PFSK-1 (cell line): Measurements from ENCODE around the gene CEBPG.

ENCODE experiments used
- FOXP2 ChIP-seq: optimal IDR thresholded peaks from 2 replicates; pipeline ENCODE3; 2011; ENCODE audit warnings: borderline replicate concordance, control low read depth, inconsistent platforms; ENCODE audit not compliant: insufficient read depth; ENCODE audit errors: extremely low read length, extremely low read depth
- POLR2AphosphoS5 ChIP-seq: IDR thresholded peaks from 2 replicates; pipeline ENCODE4 v1.6.1; 2012; ENCODE audit warnings: low read depth, mild to moderate bottlenecking, control low read depth, low read length, moderate library complexity
- SIN3A ChIP-seq: IDR thresholded peaks from 2 replicates; pipeline ENCODE4 v1.6.1; 2012; ENCODE audit warnings: mild to moderate bottlenecking, low read length, moderate library complexity, borderline replicate concordance; ENCODE audit not compliant: insufficient read depth
- TAF1 ChIP-seq: IDR thresholded peaks from 2 replicates; pipeline ENCODE4 v1.6.1; 2012; ENCODE audit warnings: low read length, control low read depth, borderline replicate concordance; ENCODE audit not compliant: insufficient read depth
- TF ChIP-seq, protein P1 (sequence below), 2 experiments: IDR thresholded peaks; 2 replicates each; pipeline versions ENCODE4 v1.6.1 to v1.8.0; 2011 to 2012; ENCODE audit warnings: low read depth in 2 of 2, low read length in 2 of 2, control low read depth in 1 of 2, inconsistent platforms in 1 of 2, mild to moderate bottlenecking in 1 of 2, moderate library complexity in 1 of 2; ENCODE audit not compliant: insufficient read depth in 1 of 2

Gene CEBPG

DNA sequence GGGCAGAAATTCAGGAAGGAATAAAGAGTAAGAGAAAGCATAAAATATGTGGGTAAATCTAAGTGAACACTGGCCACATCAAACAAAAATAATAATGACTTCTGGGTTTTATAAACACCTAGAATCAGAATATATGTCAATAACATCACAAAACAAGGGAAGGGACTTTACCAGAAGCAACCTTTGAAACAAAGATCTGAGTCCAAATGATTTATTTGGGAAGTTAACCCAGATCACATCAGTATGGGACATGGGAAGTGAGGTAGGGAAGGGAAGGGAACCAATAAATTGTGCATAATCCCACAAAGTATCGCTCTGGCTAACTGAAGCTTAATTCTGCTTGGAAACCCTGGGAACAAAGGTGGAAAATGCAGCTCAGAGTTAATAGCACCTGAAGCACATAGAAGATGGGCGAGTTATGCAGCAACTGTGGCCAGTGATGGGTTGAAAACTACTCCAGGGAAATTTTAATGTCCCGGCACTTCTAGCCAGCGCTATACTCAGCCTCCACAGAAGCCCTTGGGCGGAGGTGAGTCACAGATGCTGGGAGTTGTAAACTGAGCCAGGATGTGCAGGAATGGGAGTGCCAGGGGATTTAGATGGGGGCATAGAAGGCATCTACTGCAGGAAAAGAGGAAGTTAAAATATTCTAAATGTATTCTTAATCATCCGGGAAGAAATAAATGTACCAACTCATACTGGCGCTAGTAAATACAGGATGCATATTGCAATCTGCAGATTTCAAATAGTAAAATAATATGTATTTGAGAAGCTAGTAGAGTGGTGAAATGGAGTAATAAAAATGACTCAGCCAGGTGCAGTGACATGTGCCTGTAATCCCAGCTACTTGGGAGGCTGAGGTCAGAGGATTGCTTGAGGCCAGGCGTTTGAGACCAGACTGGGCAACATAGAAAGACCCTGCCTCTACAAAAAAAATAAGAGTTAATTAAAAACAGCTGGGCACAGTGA lies 34.2 kb upstream of the CEBPG start:
- TF ChIP-seq POLR2AphosphoS5, result no peak
- no peak for TF ChIP-seq FOXP2
- TF ChIP-seq, protein P1, sequence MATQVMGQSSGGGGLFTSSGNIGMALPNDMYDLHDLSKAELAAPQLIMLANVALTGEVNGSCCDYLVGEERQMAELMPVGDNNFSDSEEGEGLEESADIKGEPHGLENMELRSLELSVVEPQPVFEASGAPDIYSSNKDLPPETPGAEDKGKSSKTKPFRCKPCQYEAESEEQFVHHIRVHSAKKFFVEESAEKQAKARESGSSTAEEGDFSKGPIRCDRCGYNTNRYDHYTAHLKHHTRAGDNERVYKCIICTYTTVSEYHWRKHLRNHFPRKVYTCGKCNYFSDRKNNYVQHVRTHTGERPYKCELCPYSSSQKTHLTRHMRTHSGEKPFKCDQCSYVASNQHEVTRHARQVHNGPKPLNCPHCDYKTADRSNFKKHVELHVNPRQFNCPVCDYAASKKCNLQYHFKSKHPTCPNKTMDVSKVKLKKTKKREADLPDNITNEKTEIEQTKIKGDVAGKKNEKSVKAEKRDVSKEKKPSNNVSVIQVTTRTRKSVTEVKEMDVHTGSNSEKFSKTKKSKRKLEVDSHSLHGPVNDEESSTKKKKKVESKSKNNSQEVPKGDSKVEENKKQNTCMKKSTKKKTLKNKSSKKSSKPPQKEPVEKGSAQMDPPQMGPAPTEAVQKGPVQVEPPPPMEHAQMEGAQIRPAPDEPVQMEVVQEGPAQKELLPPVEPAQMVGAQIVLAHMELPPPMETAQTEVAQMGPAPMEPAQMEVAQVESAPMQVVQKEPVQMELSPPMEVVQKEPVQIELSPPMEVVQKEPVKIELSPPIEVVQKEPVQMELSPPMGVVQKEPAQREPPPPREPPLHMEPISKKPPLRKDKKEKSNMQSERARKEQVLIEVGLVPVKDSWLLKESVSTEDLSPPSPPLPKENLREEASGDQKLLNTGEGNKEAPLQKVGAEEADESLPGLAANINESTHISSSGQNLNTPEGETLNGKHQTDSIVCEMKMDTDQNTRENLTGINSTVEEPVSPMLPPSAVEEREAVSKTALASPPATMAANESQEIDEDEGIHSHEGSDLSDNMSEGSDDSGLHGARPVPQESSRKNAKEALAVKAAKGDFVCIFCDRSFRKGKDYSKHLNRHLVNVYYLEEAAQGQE (IDR thresholded peaks at IDR 0.05; ENCODE audit: insufficient read depth in 1 of 2, low read depth in 2 of 2, low read length in 2 of 2), result no peak
- no peak for TF ChIP-seq SIN3A
- no peak for TF ChIP-seq TAF1

DNA sequence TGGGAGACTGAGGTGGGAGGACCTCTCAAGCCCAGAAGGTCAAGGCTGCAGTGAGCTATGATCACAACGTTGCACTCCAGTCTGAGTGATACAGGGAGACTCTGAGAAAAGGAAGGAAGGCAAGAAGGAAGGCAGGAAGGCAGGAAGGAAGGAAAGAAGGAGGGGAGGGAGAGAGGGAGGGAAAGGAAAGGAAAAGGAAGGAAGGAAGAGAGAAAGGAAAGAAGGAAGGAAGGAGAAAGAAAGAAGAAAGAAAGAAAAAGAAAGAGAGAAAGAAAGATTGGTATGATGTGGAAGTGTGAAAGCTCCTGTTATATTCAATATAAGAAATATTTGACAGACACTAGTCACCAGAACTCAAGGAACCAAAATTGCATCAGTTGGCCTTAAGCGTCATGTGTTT lies 32.5 kb upstream of the CEBPG start:
- TF ChIP-seq, protein P1 (IDR thresholded peaks at IDR 0.05; ENCODE audit: insufficient read depth in 1 of 2, low read depth in 2 of 2, low read length in 2 of 2), result no peak
- TF ChIP-seq TAF1 (no peak), SIN3A (no peak), POLR2AphosphoS5 (no peak), FOXP2 (no peak)

DNA sequence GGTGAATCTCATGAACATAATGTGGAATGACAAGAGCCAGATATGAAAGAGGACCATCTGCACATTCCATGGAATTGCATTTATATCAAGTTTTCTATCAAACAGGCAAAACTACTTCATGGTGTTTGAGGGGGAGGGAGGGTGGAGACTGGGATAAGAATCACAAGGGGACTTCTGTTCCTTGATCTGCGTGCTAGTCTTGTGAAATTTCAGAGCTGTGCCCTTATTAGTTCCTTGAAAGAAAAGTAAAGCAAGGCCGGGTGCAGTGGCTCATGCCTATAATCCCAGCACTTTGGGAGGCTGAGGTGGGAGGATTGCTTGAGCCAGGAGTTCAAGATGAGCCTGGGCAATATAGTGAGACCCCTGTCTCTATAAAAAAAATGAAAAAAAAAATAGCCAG lies 30.2 kb upstream of the CEBPG start:
- TF ChIP-seq, protein P1 (IDR thresholded peaks at IDR 0.05; ENCODE audit: insufficient read depth in 1 of 2, low read depth in 2 of 2, low read length in 2 of 2), result no peak
- TF ChIP-seq FOXP2 (no peak), POLR2AphosphoS5 (no peak), SIN3A (no peak), TAF1 (no peak)

DNA sequence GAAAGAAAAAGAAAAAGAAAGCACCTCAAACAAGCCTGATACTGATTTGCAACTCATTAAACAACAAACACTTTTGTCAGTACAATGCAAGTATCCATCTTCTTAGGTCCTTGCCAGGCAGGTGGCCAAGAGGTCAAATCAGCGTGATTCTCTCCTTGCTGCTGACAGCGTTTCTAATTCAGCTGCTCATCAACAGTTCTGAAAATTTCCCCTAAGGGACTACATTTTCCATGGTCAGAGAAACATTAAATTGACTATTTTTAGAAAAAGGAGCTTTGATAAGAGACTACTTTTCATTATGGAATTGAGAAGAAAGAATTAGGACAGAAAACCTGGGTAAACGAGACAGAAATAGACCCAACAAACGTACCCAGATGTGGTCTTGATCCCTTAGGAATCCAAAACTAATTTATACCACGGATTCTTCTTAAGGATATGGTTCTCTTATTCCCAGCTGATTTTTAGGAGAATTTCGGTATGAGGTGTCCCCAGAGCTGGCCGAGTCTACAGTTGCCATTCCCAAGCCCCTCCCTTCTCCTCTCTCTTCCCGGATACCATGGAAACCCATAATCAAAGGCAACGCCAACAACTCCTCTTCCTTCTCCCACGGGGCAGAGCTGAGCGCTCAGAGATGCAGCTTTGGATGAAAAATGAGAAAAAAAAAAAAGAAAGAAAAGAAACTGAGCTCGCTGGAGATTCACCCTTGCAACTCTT lies 29.5 kb upstream of the CEBPG start:
- TF ChIP-seq SIN3A (no peak), FOXP2 (no peak), TAF1 (no peak), POLR2AphosphoS5 (no peak)
- TF ChIP-seq, protein P1 (IDR thresholded peaks at IDR 0.05; ENCODE audit: insufficient read depth in 1 of 2, low read depth in 2 of 2, low read length in 2 of 2), result no peak

DNA sequence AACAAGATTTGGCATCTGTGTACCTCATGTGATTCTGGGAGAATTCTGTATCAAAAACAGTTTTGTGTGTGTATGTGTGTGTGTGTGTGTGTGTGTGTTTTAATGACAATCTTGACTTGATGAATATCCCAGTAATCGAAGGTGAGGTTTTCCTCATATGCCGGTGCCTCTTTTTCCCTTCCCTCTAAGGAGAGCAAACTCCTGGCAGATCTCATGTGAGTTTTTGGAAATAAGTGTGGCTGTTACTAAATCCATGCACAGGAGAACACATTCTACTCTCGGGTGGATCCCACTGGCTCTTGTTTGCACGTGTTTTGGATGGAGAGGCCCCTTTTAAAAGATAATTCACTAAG lies 29.0 kb upstream of the CEBPG start:
- no peak for TF ChIP-seq FOXP2
- TF ChIP-seq POLR2AphosphoS5, result no peak
- TF ChIP-seq, protein P1 (IDR thresholded peaks at IDR 0.05; ENCODE audit: insufficient read depth in 1 of 2, low read depth in 2 of 2, low read length in 2 of 2), result no peak
